PC-3 (cell line): ENCODE data around the gene CNTFR. TPM values are rescaled to one million over a fixed set of nuclear protein-coding genes. Genes with fewer than 3 reads are reported as not detected.

Experiments used
- ATAC-seq: fragments of 200-7000 bp; cut with Tn5 transposase; 2 replicates; pipeline ENCODE4 v1.9.1; 2020; ENCODE audit warnings: mild to moderate bottlenecking, moderate library complexity
- BruUV-seq: library from RNA; stranded (reverse); fragments of 400-500 nt; replicated peaks from 2 replicates; lab custom pipeline; 2021; lab: Mats Ljungman, UMichigan
- CTCF ChIA-PET: fragments of 300-600 bp; sonication (Branson Sonifier 250); formaldehyde crosslinking; loops from one replicate; lab custom pipeline; 2022; ENCODE audit warnings: antibody characterized with exemption; lab: Charles Lee
- POLR2A ChIA-PET: fragments of 300-600 bp; sonication (Branson Sonifier 250); formaldehyde crosslinking; loops from one replicate; lab custom pipeline; 2022; ENCODE audit warnings: antibody characterized with exemption; ENCODE audit not compliant: unreplicated experiment; lab: Charles Lee
- DNase-seq: peaks from one replicate; pipeline ENCODE4 v3.0.0-alpha.2; 2015
- H2AFZ ChIP-seq: fragments of 300-600 bp; sonication (generic); 2 replicates; pipeline ENCODE4 v1.6.0; 2016; ENCODE audit warnings: antibody characterized with exemption, low read length
- H3F3A ChIP-seq: fragments of 300-600 bp; sonication (generic); one replicate; pipeline ENCODE4 v1.6.0; 2017; ENCODE audit warnings: antibody characterized with exemption, low read length, control low read depth, mild to moderate bottlenecking; ENCODE audit not compliant: unreplicated experiment
- H3K27ac ChIP-seq: fragments of 300-600 bp; sonication (generic); 2 replicates; pipeline ENCODE4 v1.5.1; 2016; ENCODE audit warnings: mild to moderate bottlenecking, low read length
- H3K27me3 ChIP-seq: fragments of 300-600 bp; sonication (generic); 2 replicates; pipeline ENCODE4 v1.6.1; 2016; ENCODE audit warnings: low read length, mixed read lengths
- H3K36me3 ChIP-seq: fragments of 300-600 bp; sonication (generic); 2 replicates; pipeline ENCODE4 v1.6.1; 2016; ENCODE audit warnings: low read depth, mixed run types, low read length, mixed read lengths
- H3K4me1 ChIP-seq: fragments of 300-600 bp; sonication (generic); 2 replicates; pipeline ENCODE4 v1.5.1; 2016; ENCODE audit warnings: low read length; ENCODE audit not compliant: insufficient read depth
- H3K4me2 ChIP-seq: fragments of 300-600 bp; sonication (generic); 2 replicates; pipeline ENCODE4 v1.6.0; 2016; ENCODE audit warnings: low read length
- H3K4me3 ChIP-seq: fragments of 300-600 bp; sonication (generic); 2 replicates; pipeline ENCODE4 v1.5.1; 2016; ENCODE audit warnings: mild to moderate bottlenecking, low read length, mixed read lengths
- H3K79me2 ChIP-seq: fragments of 300-600 bp; sonication (generic); 2 replicates; pipeline ENCODE4 v1.6.1; 2017; ENCODE audit warnings: low read length, mixed read lengths
- H3K9ac ChIP-seq: fragments of 300-600 bp; sonication (generic); 2 replicates; pipeline ENCODE4 v1.6.0; 2016; ENCODE audit warnings: mild to moderate bottlenecking, low read length
- H3K9me2 ChIP-seq: fragments of 300-600 bp; sonication (generic); replicated peaks from 2 replicates; pipeline ENCODE4 v1.6.1; 2016; ENCODE audit warnings: mixed run types, low read length, mixed read lengths
- H3K9me3 ChIP-seq: fragments of 300-600 bp; sonication (generic); 2 replicates; pipeline ENCODE4 v1.6.1; 2016; ENCODE audit warnings: low read length, mixed read lengths
- H4K20me1 ChIP-seq: fragments of 300-600 bp; sonication (generic); 2 replicates; pipeline ENCODE4 v1.6.1; 2016; ENCODE audit warnings: low read length, mixed read lengths
- CTCF ChIP-seq: fragments of 300-600 bp; sonication (generic); conservative IDR thresholded peaks from 2 replicates; pipeline ENCODE4 v1.5.1; 2017; ENCODE audit warnings: antibody characterized with exemption, low read depth, mild to moderate bottlenecking, low read length
- EZH2 ChIP-seq: fragments of 300-600 bp; sonication (generic); IDR thresholded peaks from one replicate; pipeline ENCODE4 v1.6.1; 2017; ENCODE audit warnings: antibody characterized with exemption, mild to moderate bottlenecking, low read length; ENCODE audit not compliant: unreplicated experiment
- EZH2phosphoT487 ChIP-seq: fragments of 300-600 bp; sonication (generic); IDR thresholded peaks from 2 replicates; pipeline ENCODE4 v1.6.1; 2018; ENCODE audit warnings: mild to moderate bottlenecking, antibody characterized with exemption, low read length, borderline replicate concordance
- intact Hi-C: fragments of 100-400 bp; cut with micrococcal nuclease; formaldehyde crosslinking; loops from 2 replicates; pipeline ENCODE4 v1.9.0; 2023
- total RNA-seq: library from RNA; depleted of rRNA; stranded (reverse); fragments of >200 nt; gene quantifications from 2 replicates; pipeline ENCODE4 v1.2.3, GENCODE V29; 2014

CNTFR gene
- total RNA-seq, 1 experiment from 2014 or later = not detected

GRCh38 chr9:34570809-34571480 is 18.6 kb downstream of the CNTFR start:
- H3K79me2 ChIP-seq = no peaks in the 10 kb centered on the region
- no peak overlapping the region for H3K4me2 ChIP-seq
- H4K20me1 ChIP-seq = no peaks in the 10 kb centered on the region
- ChIA-PET CTCF (no interaction called here), POLR2A (interaction anchor here (0.7 kb wide), 1 partner anchor 12 kb away, joined by 3 read pairs; no protein-coding TSS in a partner anchor)
- DNase-seq = no peak
- intact Hi-C loops = no loop called here
- no peaks in the 10 kb centered on the region for H3K27me3 ChIP-seq
- no peak overlapping the region for H3K27ac ChIP-seq
- H3K4me1 ChIP-seq = no peaks in the 10 kb centered on the region
- TF ChIP-seq EZH2 (no peak), CTCF (no peak), EZH2phosphoT487 (no peak)
- no peak overlapping the region for H3K9ac ChIP-seq
- no peak overlapping the region for H2AFZ ChIP-seq
- no peaks in the 10 kb centered on the region for H3K9me2 ChIP-seq
- no TSS peak for BruUV-seq
- no peak for ATAC-seq
- no peak overlapping the region for H3K4me3 ChIP-seq
- no peaks in the 10 kb centered on the region for H3F3A ChIP-seq
- H3K36me3 ChIP-seq = no peaks in the 10 kb centered on the region
- H3K9me3 ChIP-seq = no peaks in the 10 kb centered on the region

GRCh38 chr9:34570376-34570775 is 19.1 kb downstream of the CNTFR start:
- Histone ChIP-seq H3K4me1 (no peaks in the 10 kb centered on the region), H3K27me3 (no peaks in the 10 kb centered on the region), H3K36me3 (no peaks in the 10 kb centered on the region), H2AFZ (no peak overlapping the region), H3K27ac (no peak overlapping the region), H4K20me1 (no peaks in the 10 kb centered on the region), H3K4me3 (no peak overlapping the region), H3K79me2 (no peaks in the 10 kb centered on the region), H3K9me3 (no peaks in the 10 kb centered on the region), H3K9ac (no peak overlapping the region), H3F3A (no peaks in the 10 kb centered on the region), H3K4me2 (no peak overlapping the region), H3K9me2 (no peaks in the 10 kb centered on the region)
- CTCF ChIA-PET = no interaction called here
- BruUV-seq = no TSS peak
- DNase-seq (no peak), ATAC-seq (no peak)
- TF ChIP-seq CTCF = no peak
- TF ChIP-seq EZH2phosphoT487 = no peak
- intact Hi-C loops = no loop called here
- POLR2A ChIA-PET = interaction anchor here (0.7 kb wide), 1 partner anchor 13 kb away, joined by 3 read pairs; no protein-coding TSS in a partner anchor

GRCh38 chr9:34568774-34569173 is 20.8 kb downstream of the CNTFR start:
- Histone ChIP-seq H3K9me3 (no peaks in the 10 kb centered on the region), H3K4me3 (no peak overlapping the region), H3K27ac (no peak overlapping the region), H3K9me2 (no peaks in the 10 kb centered on the region), H3K36me3 (no peaks in the 10 kb centered on the region), H3K4me1 (no peaks in the 10 kb centered on the region), H3K4me2 (no peak overlapping the region), H3F3A (no peaks in the 10 kb centered on the region), H2AFZ (no peak overlapping the region), H3K9ac (no peak overlapping the region), H4K20me1 (no peaks in the 10 kb centered on the region), H3K79me2 (no peaks in the 10 kb centered on the region), H3K27me3 (no peaks in the 10 kb centered on the region)
- ATAC-seq (no peak), DNase-seq (no peak)
- no TSS peak for BruUV-seq
- intact Hi-C loops = no loop called here
- ChIA-PET CTCF (no interaction called here), POLR2A (no interaction called here)
- TF ChIP-seq EZH2 (no peak), EZH2phosphoT487 (no peak), CTCF (no peak)
